DOHH2 (cell line): Measurements from ENCODE around the gene PRB4.
"Not testable (repeated sequence)": the region's sequence is repeated elsewhere in the genome, so short reads cannot be mapped to it uniquely, and the experiment has no call there.

Experiments
- H3F3A ChIP-seq: fragments of 200-600 bp; sonication (generic), shearing (Covaris generic); 2 replicates; pipeline ENCODE4 v1.6.0; 2016; ENCODE audit warnings: antibody characterized with exemption, mild to moderate bottlenecking; ENCODE audit not compliant: control insufficient read depth, insufficient read depth
- H3K27ac ChIP-seq: fragments of 200-600 bp; sonication (generic); 2 replicates; pipeline ENCODE4 v1.5.1; 2014; ENCODE audit warnings: low read depth, mild to moderate bottlenecking, low read length, moderate library complexity
- H3K27me3 ChIP-seq: fragments of 200-600 bp; sonication (generic); 2 replicates; pipeline ENCODE4 v1.6.1; 2014; ENCODE audit warnings: mild to moderate bottlenecking, low read length, mixed read lengths; ENCODE audit not compliant: control insufficient read depth
- H3K36me3 ChIP-seq: fragments of 200-600 bp; sonication (generic); 2 replicates; pipeline ENCODE4 v1.6.1; 2014; ENCODE audit warnings: mild to moderate bottlenecking, low read length, moderate library complexity, mixed read lengths; ENCODE audit not compliant: control insufficient read depth
- H3K4me1 ChIP-seq: fragments of 200-600 bp; sonication (generic); 2 replicates; pipeline ENCODE4 v1.6.1; 2014; ENCODE audit warnings: mild to moderate bottlenecking, low read length, mixed read lengths; ENCODE audit not compliant: control insufficient read depth
- H3K4me2 ChIP-seq: fragments of 200-600 bp; sonication (generic); 2 replicates; pipeline ENCODE4 v1.6.0; 2014; ENCODE audit warnings: mild to moderate bottlenecking, low read length, moderate library complexity
- H3K4me3 ChIP-seq: fragments of 200-600 bp; sonication (generic); 2 replicates; pipeline ENCODE4 v1.5.1; 2014; ENCODE audit warnings: mild to moderate bottlenecking, low read length, mixed read lengths
- H3K79me2 ChIP-seq: fragments of 200-600 bp; sonication (generic); 2 replicates; pipeline ENCODE4 v1.6.1; 2014; ENCODE audit warnings: mild to moderate bottlenecking, low read length, mixed read lengths; ENCODE audit not compliant: control insufficient read depth
- H3K9me2 ChIP-seq: fragments of 200-600 bp; sonication (generic); replicated peaks from 2 replicates; pipeline ENCODE4 v1.6.1; 2014; ENCODE audit warnings: mild to moderate bottlenecking, low read length, mixed read lengths; ENCODE audit not compliant: control insufficient read depth
- H3K9me3 ChIP-seq: fragments of 200-600 bp; sonication (generic); 2 replicates; pipeline ENCODE4 v1.6.1; 2014; ENCODE audit warnings: antibody characterized with exemption, low read length, mixed read lengths; ENCODE audit not compliant: control insufficient read depth, insufficient read depth
- H4K20me1 ChIP-seq: fragments of 200-600 bp; sonication (generic); 2 replicates; pipeline ENCODE4 v1.6.0; 2014; ENCODE audit warnings: low read depth, mild to moderate bottlenecking, antibody characterized with exemption, low read length, moderate library complexity; ENCODE audit not compliant: control insufficient read depth, insufficient read depth
- CTCF ChIP-seq: fragments of 200-600 bp; sonication (generic); IDR thresholded peaks from one replicate; pipeline ENCODE4 v1.5.1; 2014; ENCODE audit warnings: antibody characterized with exemption, mild to moderate bottlenecking, low read depth, low read length; ENCODE audit not compliant: poor library complexity, severe bottlenecking
- EZH2phosphoT487 ChIP-seq: fragments of 200-600 bp; sonication (generic); IDR thresholded peaks from 2 replicates; pipeline ENCODE4 v1.6.1; 2017; ENCODE audit warnings: borderline replicate concordance, mild to moderate bottlenecking, antibody characterized with exemption, low read length, moderate library complexity, mixed read lengths

PRB4 gene

GRCh38 chr12:11310336-11310735 is at the start of gene PRB4:
TSS of gene PRB4 (minus strand) at chr12:11310436. CDS start at chr12:11310398, 38 bp downstream.
- no peak within 1 kb of the TSS for H3K27ac ChIP-seq
- no peaks in the 10 kb centered on the region for H3K9me3 ChIP-seq
- H3K4me3 ChIP-seq: no peak within 1 kb of the TSS
- H3K79me2 ChIP-seq: no peaks in the 10 kb centered on the region
- H3K36me3 ChIP-seq: no peaks in the 10 kb centered on the region
- TF ChIP-seq CTCF: no peak
- TF ChIP-seq EZH2phosphoT487: no peak
- H3K4me1 ChIP-seq: no peaks in the 10 kb centered on the region
- no peaks in the 10 kb centered on the region for H3K27me3 ChIP-seq
- no peaks in the 10 kb centered on the region for H3K9me2 ChIP-seq
- H4K20me1 ChIP-seq: no peaks in the 10 kb centered on the region
- H3K4me2 ChIP-seq: no peak within 1 kb of the TSS
- H3F3A ChIP-seq: no peaks in the 10 kb centered on the region

- H3K27ac ChIP-seq, H3K27me3 ChIP-seq, H3K36me3 ChIP-seq, H3K9me2 ChIP-seq, H3K79me2 ChIP-seq, H3K4me3 ChIP-seq, H3K4me1 ChIP-seq, H4K20me1 ChIP-seq, H3K4me2 ChIP-seq, H3K9me3 ChIP-seq, H3F3A ChIP-seq: not testable (repeated sequence)
These were observed 41.5 kb upstream of the PRB4 start for GRCh38 chr12:11351736-11352135.

- Histone ChIP-seq H3K9me2 (no peaks in the 10 kb centered on the region), H4K20me1 (no peaks in the 10 kb centered on the region), H3K27me3 (no peaks in the 10 kb centered on the region), H3K79me2 (no peaks in the 10 kb centered on the region), H3K4me2 (no peak overlapping the region), H3K4me1 (no peaks in the 10 kb centered on the region), H3K9me3 (no peaks in the 10 kb centered on the region), H3K36me3 (no peaks in the 10 kb centered on the region), H3K27ac (no peak overlapping the region), H3K4me3 (no peak overlapping the region), H3F3A (no peaks in the 10 kb centered on the region)
- TF ChIP-seq CTCF (no peak), EZH2phosphoT487 (no peak)
These were observed 38.2 kb upstream of the PRB4 start for GRCh38 chr12:11348439-11348838.

GRCh38 chr12:11347810-11348209 is 37.6 kb upstream of the PRB4 start:
- H3F3A ChIP-seq: no peaks in the 10 kb centered on the region
- H3K36me3 ChIP-seq: no peaks in the 10 kb centered on the region
- no peaks in the 10 kb centered on the region for H4K20me1 ChIP-seq
- no peaks in the 10 kb centered on the region for H3K9me2 ChIP-seq
- H3K4me1 ChIP-seq: no peaks in the 10 kb centered on the region
- no peaks in the 10 kb centered on the region for H3K27me3 ChIP-seq
- H3K79me2 ChIP-seq: no peaks in the 10 kb centered on the region
- no peak overlapping the region for H3K4me3 ChIP-seq
- H3K4me2 ChIP-seq: no peak overlapping the region
- no peaks in the 10 kb centered on the region for H3K9me3 ChIP-seq
- TF ChIP-seq CTCF: no peak
- TF ChIP-seq EZH2phosphoT487: no peak
- H3K27ac ChIP-seq: no peak overlapping the region
